ENCODE measurements around the gene HEATR9. TPM values are rescaled to one million over a fixed set of nuclear protein-coding genes. Genes with fewer than 3 reads are reported as not detected.

The HEATR9 gene, protein sequence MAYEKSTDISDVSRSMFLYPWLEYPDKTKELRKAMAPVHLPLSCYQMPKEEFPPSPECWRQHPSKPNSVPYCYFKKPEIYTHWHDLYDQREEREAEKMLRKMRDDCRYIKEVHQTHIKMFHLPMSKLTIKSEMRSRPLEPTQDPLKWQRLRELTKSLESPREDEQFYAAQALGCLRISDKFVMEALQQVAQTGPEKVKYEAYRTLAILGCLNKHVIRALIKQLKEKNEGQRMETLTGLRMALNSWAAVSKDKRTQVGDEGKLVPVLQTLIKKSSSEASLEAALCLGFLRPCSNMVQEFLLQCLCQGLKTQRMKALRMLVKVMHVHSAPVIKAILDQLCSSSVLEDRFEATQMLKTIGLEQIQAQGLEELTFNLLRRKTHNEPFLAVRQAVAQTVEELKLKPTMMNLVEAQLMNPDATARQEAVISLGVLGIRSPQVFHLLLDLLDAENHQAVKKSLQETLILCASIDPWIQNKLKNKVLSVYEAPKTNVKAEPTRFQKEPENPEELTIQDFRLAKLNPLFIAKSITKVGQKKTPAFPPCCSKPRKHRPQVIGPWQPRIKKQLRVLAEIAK
- not detected in 2 replicates for total RNA-seq

DNA sequence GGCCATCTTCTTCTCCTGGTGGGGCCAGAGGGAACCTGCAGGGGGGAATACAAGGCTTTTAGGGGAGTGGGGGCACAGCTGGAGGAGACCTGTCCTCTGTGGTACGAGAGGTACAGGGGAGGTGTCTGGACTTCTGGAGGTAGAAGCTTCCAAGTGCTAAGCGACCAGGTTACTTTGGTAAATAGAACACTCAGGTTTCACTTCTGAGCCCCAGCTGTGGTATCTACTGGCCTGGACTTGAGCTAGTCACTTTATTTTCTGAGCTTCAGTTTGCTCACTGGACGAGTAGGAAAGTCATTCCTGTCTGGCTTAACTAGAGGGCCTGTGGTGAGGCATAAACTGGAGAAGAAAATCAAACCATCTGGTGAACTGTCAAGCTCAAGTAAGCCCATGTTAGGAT lies at the start of gene HEATR9:
TSS of gene HEATR9 (minus strand) at position 155 of the 400 bp plus-strand sequence. CDS start at position 6, 149 bp downstream.

DNA sequence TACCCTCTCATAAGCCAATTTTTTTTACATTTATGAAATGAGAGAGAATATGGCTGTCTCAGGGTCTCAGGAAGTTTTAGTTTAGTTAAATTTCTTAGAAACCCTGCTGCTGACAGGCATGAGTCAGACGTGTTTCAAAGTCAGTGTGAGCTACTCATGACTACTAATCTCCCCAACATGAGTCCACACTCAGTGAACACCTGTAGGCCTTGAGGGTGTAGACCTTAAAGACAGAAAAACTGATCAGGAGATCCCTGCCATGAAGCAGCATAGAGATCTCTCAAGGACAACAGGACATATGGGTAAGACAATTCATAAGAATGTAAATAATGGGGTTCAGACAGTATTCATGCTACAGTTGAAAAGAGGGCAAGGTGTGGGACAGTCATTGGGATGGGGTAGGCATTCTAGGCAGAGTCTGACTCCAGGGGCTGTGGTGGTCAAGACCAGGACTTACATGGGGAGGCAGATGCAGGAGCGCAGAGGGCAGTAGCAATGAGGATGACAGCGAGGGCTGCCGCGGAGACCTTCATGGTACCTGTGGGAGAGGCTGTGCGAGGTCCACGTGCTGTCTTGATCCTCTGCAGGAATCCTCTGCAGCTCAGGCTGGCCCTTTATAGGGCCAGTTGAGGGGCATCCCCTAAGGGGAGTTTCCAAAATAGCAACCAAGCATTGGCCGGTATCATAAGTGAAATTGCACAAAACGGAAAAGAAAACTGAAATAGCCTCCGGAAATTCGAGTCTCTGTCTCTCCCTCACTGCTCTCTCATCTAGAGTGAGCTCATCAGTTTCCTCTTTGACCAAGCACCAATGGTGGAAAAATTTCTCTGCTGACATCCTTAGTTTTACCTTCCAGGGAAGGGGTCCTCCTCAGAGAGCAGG lies 11.3 kb upstream of the HEATR9 start, which contains the start of gene CCL5:
TSS of gene CCL5 (minus strand) at position 588 of the 882 bp plus-strand sequence.

DNA sequence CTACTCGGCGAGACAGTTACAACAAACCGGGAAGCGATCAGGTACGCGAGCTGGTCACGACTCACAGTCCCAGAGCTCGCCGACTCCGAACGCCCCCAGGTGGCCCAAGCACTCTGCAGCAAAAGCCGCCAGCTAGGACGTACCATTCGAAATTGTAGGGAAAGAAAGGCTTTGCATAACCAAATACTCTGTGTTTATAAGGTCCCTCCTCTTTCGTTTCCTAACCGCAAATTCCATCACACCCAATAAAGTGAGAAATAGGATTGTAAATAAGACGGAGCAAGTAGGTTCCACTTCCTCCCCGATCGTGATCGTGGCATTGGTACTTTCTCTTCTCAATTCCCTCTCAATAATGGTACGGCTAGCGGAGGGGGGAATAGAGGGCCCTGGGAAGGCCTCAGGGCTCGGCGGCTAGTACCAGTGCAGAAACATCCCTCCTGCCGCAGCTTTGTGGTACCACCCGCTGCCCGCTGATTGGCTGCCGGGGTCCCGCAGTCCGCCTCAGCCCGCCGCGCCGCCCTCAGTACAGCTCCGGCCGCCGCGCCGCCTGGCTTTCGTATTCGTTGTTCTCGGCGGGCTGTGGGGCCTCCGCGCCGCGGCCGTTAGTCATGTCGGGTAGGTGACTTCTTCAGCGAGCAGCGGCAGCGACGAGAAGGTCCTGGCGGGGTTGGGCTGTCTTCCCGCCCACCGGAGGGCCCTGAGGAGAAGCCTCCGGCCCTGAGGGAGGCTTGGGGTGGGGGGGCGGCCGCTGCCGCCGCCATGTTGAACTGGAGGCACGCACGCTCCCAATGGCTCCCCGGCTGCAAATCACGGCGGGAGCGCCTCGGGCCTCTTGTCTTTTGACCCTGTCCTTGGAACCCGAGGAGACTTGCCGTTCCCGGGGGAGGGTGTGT lies 59.5 kb downstream of the HEATR9 start, which contains the start of gene TAF15:
TSS of gene TAF15 (plus strand) at position 523 of the 893 bp plus-strand sequence. CDS start at position 609, 86 bp downstream.

Small RNAs within 50 kb of the gene (small RNA-seq; reads per million reads assigned to genes)
- gene RF00100, result 703 reads per million, percentile 99 among the genes with 10 or more reads in this experiment

Other genes with a start within 250 kb of the HEATR9 start
- under 0.01 and 0.20 TPM in 2 replicates for gene RASL10B, start 137.3 kb downstream of the HEATR9 start, total RNA-seq
- gene GAS2L2, start 115.7 kb downstream of the HEATR9 start, total RNA-seq, result not detected in 2 replicates
- gene C17orf50, start 108.0 kb downstream of the HEATR9 start, total RNA-seq, result not detected in 2 replicates
- gene MMP28, start 73.2 kb downstream of the HEATR9 start, total RNA-seq, result 0.37 and 0.39 TPM in 2 replicates
- 39.7 and 61.2 TPM in 2 replicates for gene TAF15, start 59.4 kb downstream of the HEATR9 start, total RNA-seq
- gene CCL5, start 11.5 kb upstream of the HEATR9 start, total RNA-seq, result not detected in 2 replicates
- 0.37 TPM in 1 of 2 replicates, not detected in the other for gene RDM1, start 61.9 kb upstream of the HEATR9 start, total RNA-seq
- not detected in 2 replicates for gene LYZL6, start 74.8 kb upstream of the HEATR9 start, total RNA-seq
- not detected in 2 replicates for gene CCL16, start 112.6 kb upstream of the HEATR9 start, total RNA-seq
- not detected in 2 replicates for gene CCL14, start 117.8 kb upstream of the HEATR9 start, total RNA-seq
- not detected in 2 replicates for gene CCL15, start 132.7 kb upstream of the HEATR9 start, total RNA-seq
- not detected in 2 replicates for gene CCL23, start 149.1 kb upstream of the HEATR9 start, total RNA-seq
- not detected in 2 replicates for gene CCL18, start 195.4 kb upstream of the HEATR9 start, total RNA-seq
- not detected in 2 replicates for gene CCL3, start 221.3 kb upstream of the HEATR9 start, total RNA-seq
- not detected in 2 replicates for gene CCL4, start 234.9 kb upstream of the HEATR9 start, total RNA-seq